Measurements from ENCODE around the gene CREG2.

Gene CREG2

GRCh38 chr2:101387151-101387834 lies at the start of gene CREG2:
CREG2 (minus strand) TSS chr2:101387503; CDS start chr2:101387457, 46 bp downstream.
- no peak within 1 kb of the TSS for H3K27ac Mint-ChIP-seq
- H3K36me3 Mint-ChIP-seq (ENCODE audit: low read depth) = peaks cover 1% of the 10 kb centered on the region
- H3K9me3 Mint-ChIP-seq = no peaks in the 10 kb centered on the region
- H3K4me3 Mint-ChIP-seq = peak within 1 kb of the TSS; percentile 67
- peaks cover 75% of the 10 kb centered on the region for H3K27me3 Mint-ChIP-seq (ENCODE audit: low read depth)
- peaks cover 6% of the 10 kb centered on the region for H3K4me1 Mint-ChIP-seq (ENCODE audit: low read depth)

- Mint-ChIP-seq H3K9me3 (no peaks in the 10 kb centered on the region), H3K4me3 (no peak overlapping the region)
These were observed 47.9 kb upstream of the CREG2 start for GRCh38 chr2:101435001-101435862.

GRCh38 chr2:101433465-101433864 lies 46.2 kb upstream of the CREG2 start:
- no peaks in the 10 kb centered on the region for H3K9me3 Mint-ChIP-seq
- H3K4me1 Mint-ChIP-seq (ENCODE audit: low read depth) = peaks cover 2% of the 10 kb centered on the region
- H3K27ac Mint-ChIP-seq = no peak overlapping the region
- H3K27me3 Mint-ChIP-seq (ENCODE audit: low read depth) = no peaks in the 10 kb centered on the region
- H3K36me3 Mint-ChIP-seq (ENCODE audit: low read depth) = no peaks in the 10 kb centered on the region
- no peak overlapping the region for H3K4me3 Mint-ChIP-seq

More at GRCh38 chr2:101435001-101435862, 47.9 kb upstream of the CREG2 start:
- H3K4me1 Mint-ChIP-seq (ENCODE audit: low read depth) = peaks cover 2% of the 10 kb centered on the region
- no peaks in the 10 kb centered on the region for H3K36me3 Mint-ChIP-seq (ENCODE audit: low read depth)
- H3K27me3 Mint-ChIP-seq (ENCODE audit: low read depth) = no peaks in the 10 kb centered on the region
- no peak overlapping the region for H3K27ac Mint-ChIP-seq

GRCh38 chr2:101432411-101433181 lies 45.3 kb upstream of the CREG2 start:
- Mint-ChIP-seq H3K4me3 (no peak overlapping the region), H3K36me3 (ENCODE audit: low read depth) (no peaks in the 10 kb centered on the region), H3K4me1 (ENCODE audit: low read depth) (peaks cover 2% of the 10 kb centered on the region), H3K9me3 (no peaks in the 10 kb centered on the region), H3K27me3 (ENCODE audit: low read depth) (no peaks in the 10 kb centered on the region), H3K27ac (no peak overlapping the region)

GRCh38 chr2:101431486-101431885 lies 44.2 kb upstream of the CREG2 start:
- Mint-ChIP-seq H3K4me1 (ENCODE audit: low read depth) (peaks cover 2% of the 10 kb centered on the region), H3K9me3 (no peaks in the 10 kb centered on the region), H3K27me3 (ENCODE audit: low read depth) (no peaks in the 10 kb centered on the region), H3K4me3 (no peak overlapping the region), H3K36me3 (ENCODE audit: low read depth) (no peaks in the 10 kb centered on the region), H3K27ac (no peak overlapping the region)

GRCh38 chr2:101430156-101430555 lies 42.9 kb upstream of the CREG2 start:
- Mint-ChIP-seq H3K36me3 (ENCODE audit: low read depth) (no peaks in the 10 kb centered on the region), H3K27me3 (ENCODE audit: low read depth) (no peaks in the 10 kb centered on the region), H3K27ac (no peak overlapping the region), H3K4me3 (no peak overlapping the region), H3K9me3 (no peaks in the 10 kb centered on the region), H3K4me1 (ENCODE audit: low read depth) (peaks cover 2% of the 10 kb centered on the region)

- no peaks in the 10 kb centered on the region for H3K27me3 Mint-ChIP-seq (ENCODE audit: low read depth)
These were observed 42.1 kb upstream of the CREG2 start for GRCh38 chr2:101429453-101429852.

GRCh38 chr2:101428422-101429176 lies 41.3 kb upstream of the CREG2 start:
- Mint-ChIP-seq H3K4me3 (no peak overlapping the region), H3K27me3 (ENCODE audit: low read depth) (no peaks in the 10 kb centered on the region), H3K27ac (no peak overlapping the region), H3K9me3 (no peaks in the 10 kb centered on the region), H3K36me3 (ENCODE audit: low read depth) (peaks cover 4% of the 10 kb centered on the region), H3K4me1 (ENCODE audit: low read depth) (peaks cover 2% of the 10 kb centered on the region)

More at GRCh38 chr2:101429453-101429852, 42.1 kb upstream of the CREG2 start:
- Mint-ChIP-seq H3K27ac (no peak overlapping the region), H3K9me3 (no peaks in the 10 kb centered on the region), H3K36me3 (ENCODE audit: low read depth) (no peaks in the 10 kb centered on the region), H3K4me1 (ENCODE audit: low read depth) (peaks cover 2% of the 10 kb centered on the region), H3K4me3 (no peak overlapping the region)

- Mint-ChIP-seq H3K27ac (no peak overlapping the region), H3K36me3 (ENCODE audit: low read depth) (peaks cover 4% of the 10 kb centered on the region), H3K4me3 (no peak overlapping the region), H3K27me3 (ENCODE audit: low read depth) (no peaks in the 10 kb centered on the region), H3K9me3 (no peaks in the 10 kb centered on the region), H3K4me1 (ENCODE audit: low read depth) (peaks cover 2% of the 10 kb centered on the region)
These were observed 40.4 kb upstream of the CREG2 start for GRCh38 chr2:101427743-101428142.

- no peak overlapping the region for H3K4me3 Mint-ChIP-seq
- no peaks in the 10 kb centered on the region for H3K27me3 Mint-ChIP-seq (ENCODE audit: low read depth)
- peaks cover 4% of the 10 kb centered on the region for H3K36me3 Mint-ChIP-seq (ENCODE audit: low read depth)
- no peaks in the 10 kb centered on the region for H3K9me3 Mint-ChIP-seq
- no peaks in the 10 kb centered on the region for H3K4me1 Mint-ChIP-seq (ENCODE audit: low read depth)
- no peak overlapping the region for H3K27ac Mint-ChIP-seq
These were observed 39.9 kb upstream of the CREG2 start for GRCh38 chr2:101427240-101427639.

- Mint-ChIP-seq H3K27ac (no peak overlapping the region), H3K4me3 (no peak overlapping the region), H3K4me1 (ENCODE audit: low read depth) (no peaks in the 10 kb centered on the region), H3K36me3 (ENCODE audit: low read depth) (peaks cover 4% of the 10 kb centered on the region), H3K9me3 (no peaks in the 10 kb centered on the region), H3K27me3 (ENCODE audit: low read depth) (no peaks in the 10 kb centered on the region)
These were observed 39.5 kb upstream of the CREG2 start for GRCh38 chr2:101426822-101427221.

- H3K9me3 Mint-ChIP-seq = no peaks in the 10 kb centered on the region
- H3K27ac Mint-ChIP-seq = no peak overlapping the region
- no peaks in the 10 kb centered on the region for H3K27me3 Mint-ChIP-seq (ENCODE audit: low read depth)
- H3K4me1 Mint-ChIP-seq (ENCODE audit: low read depth) = peaks cover 2% of the 10 kb centered on the region
- H3K36me3 Mint-ChIP-seq (ENCODE audit: low read depth) = peaks cover 7% of the 10 kb centered on the region
- no peak overlapping the region for H3K4me3 Mint-ChIP-seq
These were observed 33.3 kb upstream of the CREG2 start for GRCh38 chr2:101420623-101421022.

GRCh38 chr2:101419096-101419663 lies 31.9 kb upstream of the CREG2 start:
- Mint-ChIP-seq H3K9me3 (peaks cover 7% of the 10 kb centered on the region), H3K4me1 (ENCODE audit: low read depth) (peaks cover 2% of the 10 kb centered on the region), H3K27me3 (ENCODE audit: low read depth) (no peaks in the 10 kb centered on the region), H3K36me3 (ENCODE audit: low read depth) (peaks cover 12% of the 10 kb centered on the region), H3K4me3 (no peak overlapping the region), H3K27ac (no peak overlapping the region)
